NCI-H345 treated with DMSO at 0.1 percent for 48 hours (cell line): ENCODE measurements around the gene MORN3.
"Not testable (repeated sequence)": the region's sequence is repeated elsewhere in the genome, so short reads cannot be mapped to it uniquely, and the experiment has no call there.

Source experiments
- DNase-seq: peaks from one replicate; lab custom pipeline; 2025; ENCODE audit not compliant: unreplicated experiment; lab: John Stamatoyannopoulos, UW

MORN3 gene

DNA sequence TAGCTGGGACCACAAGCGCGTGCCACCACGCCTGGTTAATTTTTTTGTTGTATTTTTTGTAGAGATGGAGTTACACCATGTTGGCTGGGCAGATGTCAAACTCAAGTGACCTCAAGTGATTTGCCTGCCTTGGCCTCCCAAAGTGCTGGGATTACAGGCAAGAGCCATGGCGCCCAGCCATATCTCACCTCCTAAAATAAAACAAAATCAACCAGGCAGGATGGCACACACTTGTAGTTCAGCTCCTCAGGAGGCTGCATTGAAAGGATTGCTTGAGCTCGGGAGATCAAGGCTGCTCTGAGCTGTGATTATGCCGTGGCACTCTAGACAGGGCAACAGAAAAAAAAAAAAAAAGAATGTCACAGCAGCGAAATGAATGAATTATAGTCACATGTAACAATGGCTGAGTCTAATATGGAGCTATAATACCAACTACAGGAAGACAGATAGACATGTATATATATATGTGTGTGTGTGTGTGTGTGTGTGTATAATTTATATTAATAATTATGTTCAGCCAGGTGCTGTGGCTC is 23.8 kb upstream of the MORN3 start:
- DNase-seq: no peak

GRCh38 chr12:121692744-121693143 is 23.3 kb upstream of the MORN3 start:
- DNase-seq: not testable (repeated sequence)

- no peak for DNase-seq
Measured at GRCh38 chr12:121689430-121689829, 20.0 kb upstream of the MORN3 start.

- DNase-seq: no peak
Measured at GRCh38 chr12:121688966-121689365, 19.5 kb upstream of the MORN3 start.

DNA sequence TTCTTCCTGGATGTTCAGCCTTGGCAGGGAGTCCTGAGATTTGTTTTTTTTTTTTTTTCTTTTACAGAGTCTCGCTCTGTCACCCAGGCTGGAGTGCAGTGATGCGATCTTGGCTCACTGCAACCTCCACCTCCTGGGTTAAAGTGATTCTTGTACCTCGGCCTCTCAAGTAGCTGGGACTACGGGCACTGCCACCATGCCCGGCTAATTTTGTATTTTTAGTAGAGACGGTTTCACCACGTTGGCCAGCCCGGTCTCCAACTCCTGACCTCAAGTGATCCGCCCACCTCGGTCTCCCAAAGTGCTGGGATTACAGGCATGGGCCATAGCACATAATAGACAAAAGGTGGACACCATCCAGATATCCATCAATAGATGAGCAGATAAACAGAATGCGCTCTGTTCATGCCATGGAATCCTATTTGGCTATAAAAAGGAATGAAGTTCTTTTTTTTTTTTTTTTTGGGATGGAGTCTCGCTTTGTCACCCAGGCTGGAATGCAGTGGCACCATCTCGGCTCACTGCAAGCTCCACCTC is 10.3 kb upstream of the MORN3 start:
- not testable (repeated sequence) for DNase-seq

DNA sequence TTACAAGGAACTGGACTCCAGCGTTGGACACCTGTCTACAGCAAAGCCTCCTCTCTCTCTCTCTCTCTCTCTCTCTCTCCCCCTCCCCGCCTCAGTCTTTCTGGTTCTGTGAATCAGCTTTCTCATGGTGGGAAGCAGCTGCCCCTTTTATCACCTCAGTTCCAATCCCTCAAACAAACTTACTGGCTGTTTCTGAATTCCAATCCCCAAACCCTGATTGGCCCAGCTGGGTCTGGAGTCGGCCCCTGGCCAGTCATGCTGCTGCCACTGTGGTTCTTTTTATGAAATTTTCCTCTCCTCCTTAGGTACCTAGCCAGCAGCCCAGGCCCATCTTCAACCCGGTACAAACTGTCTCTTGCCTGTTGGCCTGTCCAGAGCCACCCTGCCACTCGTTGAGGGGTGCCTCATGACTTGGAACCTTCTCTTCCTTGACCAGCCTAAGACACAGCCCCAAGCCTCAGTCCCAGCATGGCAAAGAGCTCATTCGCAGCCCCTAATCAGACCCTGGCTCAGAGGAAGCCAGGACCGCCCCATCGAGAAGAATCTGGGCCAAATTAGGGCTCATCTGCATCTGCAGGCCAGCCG is 9.4 kb upstream of the MORN3 start:
- no peak for DNase-seq

DNA sequence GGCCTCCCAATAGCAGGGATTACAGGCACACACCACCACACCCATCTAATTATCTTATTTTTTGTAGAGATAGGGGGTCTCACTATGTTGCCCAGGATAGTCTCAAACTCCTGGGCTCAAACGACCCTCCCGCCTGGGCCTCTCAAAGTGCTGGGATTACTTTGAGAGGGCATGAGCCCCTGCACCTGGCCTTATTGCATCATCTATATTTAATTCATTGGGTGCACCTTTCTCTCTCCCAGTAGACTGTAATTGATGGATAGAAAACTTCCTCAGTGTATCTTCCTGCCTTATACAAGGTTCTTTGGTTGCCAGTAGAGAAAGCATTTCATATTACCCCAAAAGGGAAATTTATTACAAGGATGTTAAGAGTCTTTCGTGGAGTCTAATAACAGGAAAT is 8.9 kb upstream of the MORN3 start:
- DNase-seq: no peak

DNA sequence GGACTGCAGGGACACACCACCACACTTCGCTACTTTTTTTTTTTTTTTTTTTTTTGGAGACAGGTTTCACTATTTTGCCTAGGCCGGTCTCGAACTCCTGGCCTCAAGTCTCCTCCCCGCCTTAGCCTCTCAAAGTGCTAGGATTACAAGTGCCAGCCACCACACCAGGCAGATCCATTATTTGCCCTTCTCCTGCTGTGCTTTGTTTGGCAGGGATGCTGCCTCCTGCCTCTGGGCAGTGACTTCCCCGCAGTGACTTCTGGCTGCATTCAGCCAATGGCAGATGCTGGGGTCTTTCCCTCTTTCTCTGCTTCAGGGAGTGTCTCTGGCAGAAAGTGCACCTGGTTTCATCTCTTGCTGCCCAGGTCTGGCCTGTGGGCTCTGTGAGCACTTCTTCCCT is 6.7 kb upstream of the MORN3 start:
- DNase-seq: no peak

DNA sequence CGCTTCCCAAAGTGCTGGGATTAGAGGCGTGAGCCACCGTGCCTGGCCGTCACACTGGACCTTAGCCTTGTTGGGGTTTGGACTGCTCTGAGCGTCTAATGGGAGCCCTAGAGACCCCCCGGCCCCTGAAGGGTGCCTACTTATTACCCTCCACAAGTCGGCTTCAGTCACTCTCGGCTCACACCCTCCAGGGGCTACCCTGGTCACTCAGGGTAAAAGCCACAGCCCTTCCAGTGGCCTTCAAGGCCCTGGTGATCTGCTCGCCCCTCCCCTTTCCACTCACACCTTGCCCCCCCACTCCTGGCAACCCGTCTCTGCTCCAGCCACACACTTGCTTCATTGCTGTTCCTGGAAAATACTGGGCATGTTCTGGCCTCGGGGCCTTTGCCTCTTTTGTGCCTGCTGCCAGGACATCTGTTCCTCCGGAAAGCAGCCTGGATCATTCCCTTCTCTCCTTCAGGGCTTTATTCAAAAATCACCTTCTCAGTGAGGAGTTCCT is 3.6 kb upstream of the MORN3 start:
- DNase-seq: no peak

GRCh38 chr12:121668750-121669520 is 519 bp downstream of the MORN3 start:
- no peak for DNase-seq

DNA sequence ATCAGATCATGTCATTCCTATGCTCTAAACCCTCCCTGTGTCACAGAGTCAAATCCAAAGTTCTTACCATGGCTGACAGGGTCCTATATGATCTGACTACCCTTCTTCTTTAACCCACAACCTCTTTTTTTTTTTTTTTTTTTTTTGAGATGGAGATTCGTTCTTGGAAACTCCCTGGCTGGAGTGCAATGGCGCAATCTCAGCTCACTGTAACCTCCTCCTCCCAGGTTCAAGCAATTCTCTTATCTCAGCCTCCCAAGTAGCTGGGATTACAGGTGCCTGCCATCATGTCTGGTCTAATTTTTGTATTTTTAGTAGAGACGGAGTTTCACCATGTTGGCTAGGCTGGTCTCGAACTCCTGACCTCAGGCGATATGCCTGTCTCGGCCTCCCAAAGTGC is 2.6 kb downstream of the MORN3 start:
- not testable (repeated sequence) for DNase-seq

DNA sequence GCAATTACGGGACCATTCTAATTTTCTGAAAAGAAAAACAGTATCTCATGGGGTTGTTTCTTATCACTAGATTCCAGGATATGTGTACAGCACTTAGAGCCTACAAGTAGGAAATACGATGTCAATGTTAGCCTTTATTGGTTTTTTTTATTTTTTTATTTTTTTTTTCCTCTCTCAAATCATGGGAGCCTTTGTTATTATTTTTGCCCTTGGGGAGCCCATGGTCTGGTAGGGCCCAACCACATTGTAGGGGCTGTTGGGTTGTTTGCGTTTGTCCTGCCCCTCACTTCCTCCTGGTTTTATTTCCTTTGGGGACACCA is 5.9 kb downstream of the MORN3 start:
- DNase-seq: no peak

DNA sequence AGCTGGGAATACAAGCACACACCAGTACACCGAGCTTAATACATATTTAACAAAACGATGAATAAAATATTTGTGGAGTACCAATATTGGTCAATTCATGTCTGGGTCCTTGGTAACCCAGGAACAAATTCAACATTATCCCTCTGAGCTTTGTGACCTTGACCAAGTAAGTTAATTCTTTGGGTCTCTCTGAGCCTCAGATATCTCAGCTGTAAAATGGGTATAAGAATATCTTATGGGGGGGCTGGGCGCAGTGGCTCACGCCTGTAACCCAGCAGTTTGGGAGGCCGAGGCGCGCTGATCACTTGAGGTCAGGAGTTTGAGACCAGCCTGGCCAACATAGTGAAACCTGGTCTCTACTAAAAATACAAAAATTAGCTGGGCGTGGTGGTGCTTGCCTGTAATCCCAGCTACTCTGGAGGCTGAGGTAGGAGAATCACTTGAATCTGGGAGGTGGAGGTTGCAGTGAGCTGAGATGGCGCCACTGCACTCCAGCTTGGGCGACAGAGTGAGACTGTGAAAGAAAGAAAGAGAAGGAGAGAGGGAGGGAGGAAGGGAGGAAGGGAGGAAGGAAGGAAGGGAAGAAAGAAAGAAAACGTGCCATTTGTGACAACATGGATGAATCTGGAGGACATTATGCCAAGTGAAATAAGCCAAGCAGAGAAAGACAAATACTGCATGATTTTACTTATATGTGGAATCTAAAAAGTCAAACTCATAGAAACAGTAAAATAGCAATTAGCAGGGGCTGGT is 7.9 kb downstream of the MORN3 start:
- not testable (repeated sequence) for DNase-seq

DNA sequence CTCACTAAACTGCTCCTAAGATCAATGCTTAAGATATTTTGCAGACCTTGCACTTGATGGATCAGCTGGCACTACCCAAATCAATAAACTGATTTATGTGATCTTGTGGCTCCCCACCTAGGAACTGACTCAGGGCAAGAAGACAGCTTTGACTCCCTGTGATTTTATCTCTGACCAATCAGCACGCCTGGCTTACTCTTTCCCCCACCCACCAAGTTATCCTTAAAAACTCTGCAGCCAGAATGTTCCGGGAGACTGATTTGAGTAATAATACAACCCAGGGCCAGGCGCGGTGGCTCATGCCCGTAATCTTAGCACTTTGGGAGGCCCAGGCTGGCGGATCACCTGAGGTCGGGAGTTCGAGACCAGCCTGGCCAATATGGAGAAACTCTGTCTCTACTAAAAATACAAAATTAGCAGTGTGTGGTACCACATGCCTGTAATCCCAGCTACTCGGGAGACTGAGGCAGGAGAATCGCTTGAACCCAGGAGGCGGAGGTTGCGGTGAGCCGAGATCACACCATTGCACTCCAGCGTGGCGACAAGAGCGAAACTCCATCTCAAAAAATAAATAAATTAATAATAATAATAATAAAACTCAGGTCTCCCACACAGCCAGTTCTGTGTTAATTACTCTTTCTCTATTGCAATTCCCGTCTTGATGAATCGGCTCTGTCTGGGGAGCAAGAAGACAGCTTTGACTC is 12.0 kb downstream of the MORN3 start:
- DNase-seq: no peak

DNA sequence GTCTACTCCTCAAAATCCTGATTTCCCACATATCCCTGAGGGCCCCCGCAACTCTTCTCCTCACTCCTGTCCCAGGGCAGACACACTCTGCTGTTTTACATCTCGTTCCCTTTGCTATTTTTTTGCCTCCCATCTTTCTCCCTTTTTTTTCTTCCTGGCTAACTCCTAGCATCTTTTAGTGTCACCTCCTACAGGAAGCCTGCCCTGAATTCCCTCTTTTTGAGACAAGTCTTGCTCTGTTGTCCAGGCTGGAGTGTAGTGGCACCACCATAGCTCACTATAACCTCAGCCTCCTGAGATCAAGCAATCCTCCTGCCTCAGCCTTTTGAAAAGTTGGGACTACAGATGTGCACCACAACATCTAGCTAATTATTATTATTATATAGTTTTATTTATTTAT is 13.3 kb downstream of the MORN3 start:
- no peak for DNase-seq

DNA sequence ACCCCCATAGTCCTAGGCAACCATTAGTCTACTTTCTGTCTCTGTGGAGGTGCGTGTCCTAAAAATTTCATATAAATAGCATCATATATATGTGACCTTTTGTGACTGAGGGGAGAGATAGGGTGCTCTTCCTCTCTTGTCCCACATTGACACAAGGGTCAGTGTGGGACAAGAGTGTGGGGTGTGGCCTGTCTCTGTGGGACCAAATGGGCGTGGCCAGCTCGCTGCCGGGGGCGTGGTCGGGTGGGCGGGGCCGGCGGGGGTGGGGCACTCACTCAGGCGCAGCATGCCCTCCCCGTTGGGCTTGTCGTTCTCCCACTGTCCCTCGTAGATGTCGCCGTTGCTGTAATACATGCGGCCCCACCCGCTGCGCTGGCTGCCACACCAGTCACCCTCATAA is 15.5 kb downstream of the MORN3 start:
- no peak for DNase-seq

DNA sequence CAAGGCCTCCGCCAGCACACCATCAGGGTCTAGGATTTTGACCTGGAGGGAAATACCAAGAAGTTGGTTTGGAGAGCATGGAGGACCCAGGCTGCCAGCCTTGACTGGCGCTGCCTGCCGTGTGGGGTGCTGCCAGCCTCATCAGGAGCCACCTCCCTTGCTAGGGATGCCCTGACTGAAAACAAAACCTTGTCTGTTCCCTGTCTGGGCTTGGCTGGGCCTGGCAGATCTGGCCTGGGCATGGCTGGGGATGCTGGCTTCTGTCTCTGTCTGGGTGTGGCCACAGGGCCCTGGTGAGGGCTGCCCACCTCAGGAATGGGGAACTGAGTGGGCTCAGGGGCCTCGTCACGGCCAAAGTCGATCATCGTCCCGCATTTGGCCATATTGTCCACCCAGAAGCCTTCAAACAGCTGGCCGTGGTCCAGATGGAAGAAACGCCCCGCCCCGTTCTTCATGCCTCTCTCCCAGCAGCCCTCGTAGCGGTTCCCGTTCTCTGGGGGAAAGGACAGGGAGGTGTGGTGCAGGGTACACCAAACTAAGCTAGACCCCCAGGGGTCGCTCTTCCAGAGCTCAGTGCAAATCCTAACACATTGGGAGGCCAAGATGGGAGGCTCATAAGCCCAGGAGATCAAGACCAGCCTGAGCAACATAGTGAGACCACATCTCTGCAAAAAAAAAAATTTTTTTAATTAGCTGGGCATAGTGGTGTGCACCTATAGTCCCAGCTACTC is 16.5 kb downstream of the MORN3 start:
- no peak for DNase-seq

GRCh38 chr12:121651320-121651719 is 18.1 kb downstream of the MORN3 start:
- DNase-seq: no peak

- no peak for DNase-seq
Measured at GRCh38 chr12:121649819-121650353, 19.6 kb downstream of the MORN3 start.

- no peak for DNase-seq
Measured at GRCh38 chr12:121649322-121649721, 20.1 kb downstream of the MORN3 start.
